ENCODE measurements around the gene KIAA1614. TPM values are rescaled to one million over a fixed set of nuclear protein-coding genes. Genes with fewer than 3 reads are reported as not detected.

The KIAA1614 gene
- total RNA-seq, 4 donors from 2014 or later = 1.8 to 7.9 (median 5.5) TPM

DNA sequence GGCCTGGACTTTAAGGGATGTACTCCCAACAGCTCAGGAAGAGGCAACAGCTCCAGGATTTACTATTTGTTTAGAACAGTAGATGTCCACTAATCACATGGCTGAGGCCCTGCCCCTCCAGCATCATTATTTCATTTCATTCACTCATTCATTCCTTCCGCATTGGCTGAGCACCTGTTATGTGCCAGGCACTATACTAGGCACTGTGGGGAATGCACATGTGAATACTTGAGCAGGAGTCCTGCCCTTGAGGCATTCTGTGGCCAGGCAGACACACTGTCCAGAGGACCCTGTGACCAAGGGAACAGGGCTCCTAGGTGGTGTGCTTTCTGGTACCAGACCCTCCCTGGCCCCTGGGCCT, 24.3 kb downstream of the KIAA1614 start:
- H3K4me1 ChIP-seq = no peaks in the 10 kb centered on the region
- H3K4me3 ChIP-seq = no peak overlapping the region
- TF ChIP-seq, protein P1, sequence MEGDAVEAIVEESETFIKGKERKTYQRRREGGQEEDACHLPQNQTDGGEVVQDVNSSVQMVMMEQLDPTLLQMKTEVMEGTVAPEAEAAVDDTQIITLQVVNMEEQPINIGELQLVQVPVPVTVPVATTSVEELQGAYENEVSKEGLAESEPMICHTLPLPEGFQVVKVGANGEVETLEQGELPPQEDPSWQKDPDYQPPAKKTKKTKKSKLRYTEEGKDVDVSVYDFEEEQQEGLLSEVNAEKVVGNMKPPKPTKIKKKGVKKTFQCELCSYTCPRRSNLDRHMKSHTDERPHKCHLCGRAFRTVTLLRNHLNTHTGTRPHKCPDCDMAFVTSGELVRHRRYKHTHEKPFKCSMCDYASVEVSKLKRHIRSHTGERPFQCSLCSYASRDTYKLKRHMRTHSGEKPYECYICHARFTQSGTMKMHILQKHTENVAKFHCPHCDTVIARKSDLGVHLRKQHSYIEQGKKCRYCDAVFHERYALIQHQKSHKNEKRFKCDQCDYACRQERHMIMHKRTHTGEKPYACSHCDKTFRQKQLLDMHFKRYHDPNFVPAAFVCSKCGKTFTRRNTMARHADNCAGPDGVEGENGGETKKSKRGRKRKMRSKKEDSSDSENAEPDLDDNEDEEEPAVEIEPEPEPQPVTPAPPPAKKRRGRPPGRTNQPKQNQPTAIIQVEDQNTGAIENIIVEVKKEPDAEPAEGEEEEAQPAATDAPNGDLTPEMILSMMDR (IDR thresholded peaks at IDR 0.05) = no peak
- TF ChIP-seq POLR2A (IDR thresholded peaks at IDR 0.05) (no peak), EP300 (IDR thresholded peaks at IDR 0.05) (no peak), POLR2AphosphoS5 (IDR thresholded peaks at IDR 0.05) (no peak)
- 100% methylated on average over 1 of the region's 1 CpG for WGBS
- H3K27ac ChIP-seq = no peak overlapping the region
- no peak for DNase-seq (ENCODE audit: low spot score in 2 of 2)
- H3K27me3 ChIP-seq = no peaks in the 10 kb centered on the region
- peaks cover 41% of the 10 kb centered on the region for H3K36me3 ChIP-seq
- H3K9me3 ChIP-seq = no peaks in the 10 kb centered on the region

DNA sequence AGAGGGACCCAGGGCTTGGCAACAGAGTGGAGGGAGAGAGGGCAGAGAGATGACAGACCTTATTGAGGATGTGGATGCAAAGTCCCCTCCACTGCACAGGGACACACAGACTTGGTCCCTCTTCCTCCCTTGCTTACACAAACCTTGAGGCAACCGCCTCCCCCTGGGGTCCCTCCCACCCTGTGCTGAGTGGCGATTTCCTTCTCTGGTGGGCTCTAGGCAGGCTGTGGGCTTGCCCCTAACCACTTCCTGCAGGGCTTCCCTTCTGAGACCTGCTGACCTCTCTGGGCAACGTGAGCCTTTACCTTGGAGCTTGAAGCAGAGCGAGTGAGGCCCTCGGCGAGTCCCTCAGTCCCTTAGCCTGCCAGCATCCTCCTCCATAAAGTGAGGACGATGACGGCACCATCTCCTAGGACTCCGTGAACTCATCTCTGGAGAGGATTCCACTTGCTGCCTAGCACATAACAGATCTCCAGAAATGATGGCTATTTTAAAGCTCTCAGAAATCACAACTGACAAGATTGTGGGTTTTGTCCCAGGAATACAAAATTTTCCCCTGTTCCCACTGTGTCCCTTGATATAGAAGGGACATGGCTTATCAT, 25.0 kb downstream of the KIAA1614 start:
- Histone ChIP-seq H3K27me3 (no peaks in the 10 kb centered on the region), H3K36me3 (peaks cover 46% of the 10 kb centered on the region), H3K4me1 (no peaks in the 10 kb centered on the region), H3K4me3 (no peak overlapping the region), H3K9me3 (no peaks in the 10 kb centered on the region), H3K27ac (no peak overlapping the region)
- WGBS = 90% methylated on average over 9 of the region's 9 CpGs
- DNase-seq (ENCODE audit: low spot score in 2 of 2) = no peak
- TF ChIP-seq POLR2A (IDR thresholded peaks at IDR 0.05) (no peak), EP300 (IDR thresholded peaks at IDR 0.05) (no peak), POLR2AphosphoS5 (IDR thresholded peaks at IDR 0.05) (no peak)
- TF ChIP-seq, protein P1 (IDR thresholded peaks at IDR 0.05) = no peak

DNA sequence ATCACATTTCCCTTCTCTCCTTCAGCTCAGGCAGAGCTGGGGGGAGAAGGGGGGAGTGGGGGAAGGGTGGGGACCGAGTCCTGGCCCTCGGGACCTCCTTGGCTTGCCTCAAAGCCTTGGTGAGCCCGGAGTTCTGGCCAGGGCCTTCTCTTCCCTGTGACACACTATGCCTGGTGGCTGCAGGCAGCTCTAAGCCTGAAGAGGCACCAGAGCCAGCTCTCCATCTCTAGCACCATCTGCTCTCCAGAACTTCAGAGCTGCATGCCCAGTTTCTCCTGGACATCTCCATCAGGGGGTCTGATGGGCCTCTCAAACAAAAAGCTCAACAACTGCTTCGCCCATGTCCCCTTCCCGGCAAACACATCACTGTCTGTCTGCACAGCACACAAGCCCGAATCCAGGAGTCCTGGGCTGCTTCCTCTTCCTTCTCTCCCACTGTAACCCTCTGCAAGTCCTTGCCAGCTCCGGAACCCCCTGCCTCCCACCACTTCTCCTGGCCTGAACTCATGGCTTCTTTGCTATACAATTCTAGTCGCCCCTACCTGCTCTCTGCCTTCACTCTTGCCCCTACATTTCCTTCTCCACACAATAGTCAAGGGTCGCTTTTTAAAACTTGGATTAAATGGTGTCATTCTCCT, 26.5 kb downstream of the KIAA1614 start:
- no peak for DNase-seq (ENCODE audit: low spot score in 2 of 2)
- WGBS = 64% methylated on average over 9 of the region's 9 CpGs
- Histone ChIP-seq H3K4me3 (no peak overlapping the region), H3K27ac (no peak overlapping the region), H3K27me3 (no peaks in the 10 kb centered on the region), H3K4me1 (no peaks in the 10 kb centered on the region), H3K36me3 (peaks cover 48% of the 10 kb centered on the region), H3K9me3 (no peaks in the 10 kb centered on the region)
- TF ChIP-seq POLR2A (IDR thresholded peaks at IDR 0.05) (no peak), EP300 (IDR thresholded peaks at IDR 0.05) (no peak), POLR2AphosphoS5 (IDR thresholded peaks at IDR 0.05) (no peak)
- TF ChIP-seq, protein P1 (IDR thresholded peaks at IDR 0.05) = no peak

DNA sequence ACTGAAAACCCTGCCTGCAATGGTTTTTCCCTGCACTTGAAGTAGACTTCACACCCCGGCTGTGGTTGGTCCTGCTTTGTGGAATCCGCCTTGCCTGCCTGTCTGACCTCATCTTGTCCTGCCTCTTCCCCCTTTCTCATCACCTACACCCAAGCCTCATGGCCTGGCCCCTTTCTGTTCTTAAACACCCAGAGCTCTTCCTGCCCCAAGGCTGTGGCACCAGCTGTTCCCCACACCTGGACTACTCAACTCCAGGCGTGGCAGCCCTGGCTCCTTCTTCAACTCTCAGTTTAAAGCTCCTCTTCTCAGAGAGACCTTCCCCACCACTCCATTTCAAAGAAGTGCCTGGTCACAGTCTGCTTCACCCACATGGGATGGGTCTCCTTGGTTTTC, 27.0 kb downstream of the KIAA1614 start:
- H3K9me3 ChIP-seq = no peaks in the 10 kb centered on the region
- WGBS = 60% methylated on average over 3 of the region's 3 CpGs
- no peaks in the 10 kb centered on the region for H3K4me1 ChIP-seq
- no peak for TF ChIP-seq EP300 (IDR thresholded peaks at IDR 0.05)
- TF ChIP-seq, protein P1 (IDR thresholded peaks at IDR 0.05) = no peak
- no peak overlapping the region for H3K4me3 ChIP-seq
- H3K27ac ChIP-seq = no peak overlapping the region
- peaks cover 53% of the 10 kb centered on the region for H3K36me3 ChIP-seq
- H3K27me3 ChIP-seq = no peaks in the 10 kb centered on the region
- DNase-seq (ENCODE audit: low spot score in 2 of 2) = no peak

DNA sequence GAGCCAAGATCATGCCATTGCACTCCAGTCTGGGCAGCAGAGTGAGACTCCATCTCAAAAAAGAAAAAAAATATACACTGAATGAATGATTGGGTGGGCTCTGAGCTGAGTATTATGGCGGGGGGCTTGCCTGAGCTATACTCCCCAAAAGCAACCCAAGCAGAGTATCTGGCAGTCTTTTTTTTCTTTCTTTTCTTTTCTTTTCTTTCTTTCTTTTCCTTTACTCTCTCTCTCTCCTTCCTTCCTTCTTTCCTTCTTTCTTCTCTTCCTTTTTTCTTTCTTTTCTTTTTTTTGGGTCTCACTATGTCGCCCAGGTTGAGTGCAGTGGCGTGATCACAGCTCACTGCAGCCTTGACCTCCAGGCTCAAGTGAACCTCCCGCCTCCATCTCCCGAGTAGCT, 27.7 kb downstream of the KIAA1614 start:
- DNase-seq (ENCODE audit: low spot score in 2 of 2) = no peak
- Histone ChIP-seq H3K9me3 (no peaks in the 10 kb centered on the region), H3K4me3 (no peak overlapping the region), H3K27me3 (no peaks in the 10 kb centered on the region), H3K27ac (no peak overlapping the region), H3K4me1 (peaks cover 3% of the 10 kb centered on the region), H3K36me3 (peaks cover 55% of the 10 kb centered on the region)
- no peak for TF ChIP-seq EP300 (IDR thresholded peaks at IDR 0.05)
- no peak for TF ChIP-seq POLR2A (IDR thresholded peaks at IDR 0.05)
- TF ChIP-seq, protein P1 (IDR thresholded peaks at IDR 0.05) = no peak
- no peak for TF ChIP-seq POLR2AphosphoS5 (IDR thresholded peaks at IDR 0.05)
- 96% methylated on average over 5 of the region's 5 CpGs for WGBS
